H1 (cell line): ENCODE results near the gene AKT1. TPM values are rescaled to one million over a fixed set of nuclear protein-coding genes. Genes with fewer than 3 reads are reported as not detected.

ENCODE experiments used
- CTCF ChIA-PET: fragments of 300-600 bp; sonication (Branson Sonifier 250); formaldehyde crosslinking; loops from one replicate; lab custom pipeline; 2021; ENCODE audit not compliant: partially characterized antibody; lab: Charles Lee
- POLR2A ChIA-PET: fragments of 300-600 bp; sonication (Branson Sonifier 250); formaldehyde crosslinking; loops from one replicate; lab custom pipeline; 2021; ENCODE audit warnings: inconsistent platforms; ENCODE audit not compliant: partially characterized antibody; lab: Charles Lee
- DNase-seq, 2 experiments: peaks; one replicate each; pipeline versions ENCODE4 v3.0.0 to v3.0.0-alpha.2; 2010 to 2022; ENCODE audit warnings: low spot score in 2 of 2, low read depth in 1 of 2, mixed read lengths in 1 of 2
- FAIRE-seq: peaks from 2 replicates; lab custom pipeline; 2011; peaks lifted over from hg19 to GRCh38; lab: Jason Lieb, UNC
- H2AFZ ChIP-seq: 2 replicates; pipeline ENCODE4 v1.8.1; 2012; ENCODE audit warnings: low read length, inconsistent platforms
- H2AK5ac ChIP-seq: 2 replicates; pipeline ENCODE4 v1.6.1; 2013; ENCODE audit warnings: low read depth, low read length
- H2BK120ac ChIP-seq: replicated peaks from 2 replicates; pipeline ENCODE3; 2013; ENCODE audit warnings: low read depth, low read length, inconsistent platforms
- H2BK12ac ChIP-seq: 2 replicates; pipeline ENCODE4 v1.6.1; 2013; ENCODE audit warnings: low read depth, low read length
- H2BK15ac ChIP-seq: 2 replicates; pipeline ENCODE4 v1.6.1; 2013; ENCODE audit warnings: low read length
- H2BK20ac ChIP-seq: 2 replicates; pipeline ENCODE4 v1.6.1; 2013; ENCODE audit warnings: low read length
- H2BK5ac ChIP-seq: 2 replicates; pipeline ENCODE4 v1.6.1; 2013; ENCODE audit warnings: low read depth, low read length
- H3K14ac ChIP-seq: 2 replicates; pipeline ENCODE4 v1.6.1; 2013; ENCODE audit warnings: inconsistent platforms; ENCODE audit not compliant: insufficient read length
- H3K18ac ChIP-seq: 2 replicates; pipeline ENCODE4 v1.6.1; 2013; ENCODE audit warnings: low read length; ENCODE audit errors: extremely low read depth
- H3K23ac ChIP-seq: 2 replicates; pipeline ENCODE4 v1.6.1; 2013; ENCODE audit warnings: inconsistent platforms; ENCODE audit not compliant: insufficient read length
- H3K23me2 ChIP-seq: 2 replicates; pipeline ENCODE4 v1.6.1; 2013; ENCODE audit warnings: low read depth, low read length
- H3K27ac ChIP-seq: 2 replicates; pipeline ENCODE4 v1.6.1; 2011; ENCODE audit warnings: low read depth, low read length, inconsistent platforms
- H3K27me3 ChIP-seq, 4 experiments: replicated peaks in 1 of 4; 1 replicate in 1 of 4; 2 replicates in 3 of 4; pipeline versions ENCODE4 v1.6.1 to v1.8.1; 2011 to 2013; ENCODE audit warnings: low read length in 3 of 4, mild to moderate bottlenecking in 3 of 4, inconsistent platforms in 2 of 4, mixed read lengths in 2 of 4, moderate library complexity in 1 of 4; ENCODE audit not compliant: control insufficient read depth in 3 of 4, insufficient read depth in 3 of 4; ENCODE audit errors: extremely low read depth in 1 of 4
- H3K36me3 ChIP-seq, 4 experiments: 2 replicates each; pipeline versions ENCODE4 v1.6.1 to v1.8.1; 2011 to 2013; ENCODE audit warnings: mild to moderate bottlenecking in 4 of 4, low read length in 3 of 4, moderate library complexity in 2 of 4, control low read depth in 1 of 4, inconsistent platforms in 1 of 4; ENCODE audit not compliant: insufficient read depth in 4 of 4, control insufficient read depth in 2 of 4
- H3K4ac ChIP-seq: replicated peaks from 2 replicates; pipeline ENCODE3; 2013; ENCODE audit warnings: low read length, low read depth, mixed read lengths, inconsistent platforms; ENCODE audit not compliant: insufficient read length
- H3K4me1 ChIP-seq, 4 experiments: replicated peaks in 1 of 4; 1 replicate in 1 of 4; 2 replicates in 3 of 4; pipeline versions ENCODE4 v1.6.1 to v1.8.1; 2011 to 2013; ENCODE audit warnings: low read length in 3 of 4, inconsistent platforms in 2 of 4, mixed read lengths in 1 of 4; ENCODE audit not compliant: insufficient read depth in 4 of 4, control insufficient read depth in 3 of 4
- H3K4me2 ChIP-seq, 2 experiments: 2 replicates each; pipeline versions ENCODE4 v1.6.1 to v1.8.1; 2011 to 2013; ENCODE audit warnings: low read depth in 2 of 2, low read length in 2 of 2, control low read depth in 1 of 2, inconsistent platforms in 1 of 2, mild to moderate bottlenecking in 1 of 2; ENCODE audit not compliant: insufficient read depth in 1 of 2
- H3K4me3 ChIP-seq, 4 experiments: fragments of 200-600, 300-600 bp in 1 of 4; sonication (generic), shearing (Covaris generic), sonication (Bioruptor Twin) in 1 of 4; 2 replicates each; pipeline versions ENCODE4 v1.5.1 to v1.8.1; 2011 to 2016; ENCODE audit warnings: low read length in 4 of 4, low read depth in 3 of 4, control low read depth in 2 of 4, inconsistent platforms in 2 of 4, mild to moderate bottlenecking in 2 of 4, mixed read lengths in 1 of 4, moderate library complexity in 1 of 4; ENCODE audit not compliant: insufficient read depth in 2 of 4; ENCODE audit errors: extremely low read depth in 1 of 4
- H3K56ac ChIP-seq: replicated peaks from 2 replicates; pipeline ENCODE3; 2013; ENCODE audit warnings: low read depth, mild to moderate bottlenecking, mixed read lengths, low read length, inconsistent platforms; ENCODE audit not compliant: insufficient read length
- H3K79me1 ChIP-seq: 2 replicates; pipeline ENCODE4 v1.6.1; 2013; ENCODE audit warnings: low read depth, low read length, control low read depth
- H3K79me2 ChIP-seq, 2 experiments: 2 replicates each; pipeline versions ENCODE4 v1.6.1 to v1.8.1; 2012 to 2013; ENCODE audit warnings: low read length in 2 of 2, mild to moderate bottlenecking in 2 of 2, inconsistent platforms in 1 of 2; ENCODE audit not compliant: insufficient read depth in 2 of 2, control insufficient read depth in 1 of 2
- H3K9ac ChIP-seq, 4 experiments: replicated peaks in 1 of 4; 1 replicate in 1 of 4; 2 replicates in 3 of 4; pipeline versions ENCODE4 v1.6.1 to v1.8.1; 2011 to 2013; ENCODE audit warnings: low read depth in 3 of 4, low read length in 3 of 4, control low read depth in 2 of 4, mild to moderate bottlenecking in 2 of 4, moderate library complexity in 2 of 4, inconsistent platforms in 1 of 4; ENCODE audit errors: extremely low read depth in 1 of 4
- H3K9me3 ChIP-seq, 2 experiments: 2 replicates each; pipeline versions ENCODE4 v1.6.1 to v1.8.1; 2012 to 2013; ENCODE audit warnings: mild to moderate bottlenecking in 2 of 2, moderate library complexity in 2 of 2, control low read depth in 1 of 2, inconsistent platforms in 1 of 2, low read depth in 1 of 2, low read length in 1 of 2, mixed read lengths in 1 of 2; ENCODE audit not compliant: insufficient read depth in 2 of 2
- H4K20me1 ChIP-seq, 2 experiments: replicated peaks in 1 of 2; 2 replicates each; pipeline versions ENCODE3 to v1.8.1; 2011 to 2013; ENCODE audit warnings: inconsistent platforms in 2 of 2, low read length in 2 of 2, mild to moderate bottlenecking in 1 of 2; ENCODE audit not compliant: insufficient read depth in 2 of 2, control insufficient read depth in 1 of 2
- H4K5ac ChIP-seq: 2 replicates; pipeline ENCODE4 v1.6.1; 2013; ENCODE audit warnings: low read length, low read depth, mixed read lengths, inconsistent platforms; ENCODE audit not compliant: insufficient read length
- H4K8ac ChIP-seq: 2 replicates; pipeline ENCODE4 v1.8.0; 2013; ENCODE audit warnings: mild to moderate bottlenecking, moderate library complexity, low read length, inconsistent platforms; ENCODE audit not compliant: insufficient read depth; ENCODE audit errors: extremely low read depth
- H4K91ac ChIP-seq: replicated peaks from 2 replicates; pipeline ENCODE3; 2013; ENCODE audit warnings: low read length, mixed read lengths, inconsistent platforms; ENCODE audit not compliant: insufficient read length
- BRCA1 ChIP-seq: IDR thresholded peaks from 2 replicates; pipeline ENCODE4 v1.6.1; 2012; ENCODE audit warnings: low read depth, low read length, improper control_type of control experiment
- E2F6 ChIP-seq: IDR thresholded peaks from 2 replicates; pipeline ENCODE4 v1.6.1; 2012; ENCODE audit warnings: inconsistent platforms
- GTF2F1 ChIP-seq: IDR thresholded peaks from 2 replicates; pipeline ENCODE4 v1.6.1; 2012; ENCODE audit warnings: low read depth, low read length, improper control_type of control experiment, borderline replicate concordance
- HDAC2 ChIP-seq, 2 experiments: fragments of 300-600 bp in 1 of 2; sonication (generic) in 1 of 2; IDR thresholded peaks; 2 replicates each; pipeline ENCODE4 v1.6.1; 2011 to 2012; ENCODE audit warnings: low read depth in 2 of 2, low read length in 2 of 2, mild to moderate bottlenecking in 2 of 2, moderate library complexity in 2 of 2, borderline replicate concordance in 1 of 2, inconsistent platforms in 1 of 2
- PHF8 ChIP-seq: fragments of 200-600 bp; sonication (generic); conservative IDR thresholded peaks from 2 replicates; pipeline ENCODE4 v1.7.1; 2012; ENCODE audit warnings: low read depth, mild to moderate bottlenecking, inconsistent platforms, low read length, moderate library complexity
- RAD21 ChIP-seq, 2 experiments: IDR thresholded peaks in 1 of 2; conservative IDR thresholded peaks in 1 of 2; 2 replicates each; pipeline ENCODE4 v1.6.1; 2011; ENCODE audit warnings: low read depth in 2 of 2, low read length in 2 of 2, improper control_type of control experiment in 1 of 2, inconsistent platforms in 1 of 2, mild to moderate bottlenecking in 1 of 2, moderate library complexity in 1 of 2
- USF2 ChIP-seq: IDR thresholded peaks from 2 replicates; pipeline ENCODE4 v1.6.1; 2011; ENCODE audit warnings: low read length, improper control_type of control experiment
- WGBS, 2 experiments: shearing (Covaris generic) in 1 of 2; methylation state at CpG; one replicate each; pipeline versions ENCODE4 v1.1.6 to v1.1.7; 2013 to 2015; ENCODE audit warnings: low lambda C conversion rate in 2 of 2, mixed read lengths in 2 of 2, inconsistent platforms in 1 of 2, low coverage in 1 of 2, missing lambda C conversion rate in 1 of 2; ENCODE audit not compliant: insufficient replicate concordance in 2 of 2, insufficient coverage in 1 of 2, insufficient read length in 1 of 2; ENCODE audit errors: extremely low coverage in 1 of 2, missing lambda C conversion rate in 1 of 2; 5-methylcytosine and 5-hydroxymethylcytosine counted together
- polyA plus RNA-seq, 7 experiments: library from polyadenylated mRNA; depleted of rRNA in 3 of 7; stranded (reverse) in 5 of 7; unstranded in 2 of 7; fragments of >200 nt in 5 of 7; fragments of 200-250 nt in 2 of 7; gene quantifications; 1 replicate in 5 of 7; 2 replicates in 1 of 7; 4 replicates in 1 of 7; pipeline versions ENCODE4 v1.2.1 to v1.2.3, GENCODE V29; 2011 to 2013; ENCODE audit warnings: missing spikeins in 2 of 7, mixed read lengths in 2 of 7
- total RNA-seq: library from RNA; stranded (reverse); fragmentation: NEBNext Ultra II Directional; extraction: Animal tissue kit (Norgen Biotek cat#: 25700); gene quantifications from 2 replicates; pipeline ENCODE4 v1.2.1, GENCODE V29; 2021
- TF ChIP-seq, protein P1 (sequence below), 3 experiments: IDR thresholded peaks; 1 replicate in 2 of 3; 2 replicates in 1 of 3; pipeline versions ENCODE4 v1.5.1 to v1.6.1; 2011; ENCODE audit warnings: low read length in 3 of 3, mild to moderate bottlenecking in 3 of 3, inconsistent platforms in 2 of 3, low read depth in 1 of 3, moderate library complexity in 1 of 3; ENCODE audit not compliant: insufficient read depth in 1 of 3; ENCODE audit errors: control extremely low read depth in 1 of 3

Gene AKT1
- total and polyA plus RNA-seq, 2 of the 8 experiments (the other 6 are each of a cell fraction or from before 2014, with no cell fraction given): 68.1 to 71.5 TPM

- Histone ChIP-seq H2BK120ac (no peak overlapping the region), H3K27ac (no peak overlapping the region), H4K5ac (no peak overlapping the region), H3K18ac (no peak overlapping the region), H2BK12ac (no peak overlapping the region), H3K23me2 (no peaks in the 10 kb centered on the region), H2BK20ac (no peak overlapping the region), H3K56ac (no peak overlapping the region), H3K4me1 (no peaks in the 10 kb centered on the region), H3K14ac (no peak overlapping the region), H3K4ac (no peak overlapping the region), H3K9ac (no peak overlapping the region), H2AFZ (no peak overlapping the region), H3K27me3 (no peaks in the 10 kb centered on the region), H2BK5ac (no peak overlapping the region), H3K36me3 (peaks cover 0 to 9% (median 0%) of the 10 kb centered on the region in 4 experiments; a peak in 2 of 8 replicates), H3K9me3 (no peaks in the 10 kb centered on the region; a peak in 1 of 4 replicates), H3K4me3 (no peak overlapping the region), H2BK15ac (no peak overlapping the region), H3K23ac (no peak overlapping the region), H4K91ac (no peak overlapping the region), H4K8ac (no peak overlapping the region), H4K20me1 (peaks cover 6 to 20% of the 10 kb centered on the region in 2 experiments), H3K79me2 (no peaks in the 10 kb centered on the region), H3K4me2 (no peak overlapping the region), H3K79me1 (no peaks in the 10 kb centered on the region; the same call in 1 of the 2 replicates), H2AK5ac (no peak overlapping the region)
- POLR2A ChIA-PET: no interaction called here
- FAIRE-seq: no peak
- WGBS, 2 experiments: 92% methylated on average over 7 of the region's 15 CpGs; no CpG with 5 or more reads in 1 of the 2 experiments
- CTCF ChIA-PET: interaction anchor here (0.9 to 4.9 kb wide), 8 partner anchors 9 to 121 kb away, joined by 3 to 35 read pairs (median 4); no protein-coding TSS in a partner anchor
- no peak for DNase-seq
- TF ChIP-seq RAD21 (IDR thresholded peaks at IDR 0.05 in 1 of 2, conservative IDR thresholded peaks at IDR 0.05 in 1 of 2; ENCODE audit: low read depth in 2 of 2, low read length in 2 of 2) (no peak), USF2 (no peak), PHF8 (no peak), HDAC2 (IDR thresholded peaks at IDR 0.05; ENCODE audit: borderline replicate concordance in 1 of 2, low read depth in 2 of 2, low read length in 2 of 2) (no peak), E2F6 (no peak), GTF2F1 (no peak), BRCA1 (no peak)
- TF ChIP-seq, protein P1, sequence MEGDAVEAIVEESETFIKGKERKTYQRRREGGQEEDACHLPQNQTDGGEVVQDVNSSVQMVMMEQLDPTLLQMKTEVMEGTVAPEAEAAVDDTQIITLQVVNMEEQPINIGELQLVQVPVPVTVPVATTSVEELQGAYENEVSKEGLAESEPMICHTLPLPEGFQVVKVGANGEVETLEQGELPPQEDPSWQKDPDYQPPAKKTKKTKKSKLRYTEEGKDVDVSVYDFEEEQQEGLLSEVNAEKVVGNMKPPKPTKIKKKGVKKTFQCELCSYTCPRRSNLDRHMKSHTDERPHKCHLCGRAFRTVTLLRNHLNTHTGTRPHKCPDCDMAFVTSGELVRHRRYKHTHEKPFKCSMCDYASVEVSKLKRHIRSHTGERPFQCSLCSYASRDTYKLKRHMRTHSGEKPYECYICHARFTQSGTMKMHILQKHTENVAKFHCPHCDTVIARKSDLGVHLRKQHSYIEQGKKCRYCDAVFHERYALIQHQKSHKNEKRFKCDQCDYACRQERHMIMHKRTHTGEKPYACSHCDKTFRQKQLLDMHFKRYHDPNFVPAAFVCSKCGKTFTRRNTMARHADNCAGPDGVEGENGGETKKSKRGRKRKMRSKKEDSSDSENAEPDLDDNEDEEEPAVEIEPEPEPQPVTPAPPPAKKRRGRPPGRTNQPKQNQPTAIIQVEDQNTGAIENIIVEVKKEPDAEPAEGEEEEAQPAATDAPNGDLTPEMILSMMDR (IDR thresholded peaks at IDR 0.05; ENCODE audit: control extremely low read depth in 1 of 3, insufficient read depth in 1 of 3, low read depth in 1 of 3, low read length in 3 of 3): no peak
These were observed 17.7 kb downstream of the AKT1 start for GRCh38 chr14:104777808-104778249.
